Effector CD4-positive, alpha-beta T cell (primary cell): ENCODE data around the gene PPP1R17. TPM values are rescaled to one million over a fixed set of nuclear protein-coding genes. Genes with fewer than 3 reads are reported as not detected.

ENCODE experiments used
- DNase-seq: peaks from one replicate; pipeline ENCODE4 v3.0.0-alpha.2; 2020
- total RNA-seq: gene quantifications from one replicate; lab custom pipeline; 2026; lab: John Stamatoyannopoulos, UW

Gene PPP1R17
- total RNA-seq, result not detected

DNA sequence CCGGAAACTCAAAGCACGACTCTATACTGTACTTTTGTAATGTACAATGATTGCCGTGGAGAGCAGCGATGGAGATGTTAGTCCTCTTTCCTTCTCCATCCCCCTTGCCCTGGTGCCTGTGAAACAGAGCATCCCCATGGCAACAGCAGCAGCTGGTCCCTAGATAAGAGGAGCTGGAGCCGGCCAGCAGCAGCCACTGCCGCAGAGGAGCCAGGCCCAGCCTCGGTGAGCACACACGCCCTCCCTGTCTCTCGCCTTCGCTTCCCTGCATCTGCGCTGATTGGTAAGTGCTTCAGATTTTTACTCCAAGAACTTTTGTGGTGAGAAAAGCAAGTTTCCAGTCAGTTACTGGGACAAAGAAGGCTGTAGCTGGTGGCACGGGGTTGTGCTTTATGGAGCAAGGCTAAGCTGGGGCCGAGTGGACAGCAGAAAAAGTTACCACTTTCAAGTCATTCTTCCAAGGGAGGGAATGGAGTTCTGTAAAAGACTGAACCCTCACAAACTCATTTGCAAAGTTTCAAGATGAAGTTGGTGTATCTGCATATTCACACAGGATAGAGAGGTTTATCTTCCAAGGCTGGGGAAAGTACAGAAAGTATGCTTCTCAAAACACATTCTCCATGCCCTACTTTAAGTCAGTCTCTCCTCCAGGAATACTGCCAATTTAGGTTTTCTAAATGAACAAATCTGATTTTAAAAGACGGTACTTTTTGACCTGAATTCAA is at the start of gene PPP1R17:
Gene PPP1R17, plus strand, starts transcription at position 192 of the 725 bp plus-strand sequence. CDS start 5,227 bp downstream, outside the sequence.
- no peak for DNase-seq

DNA sequence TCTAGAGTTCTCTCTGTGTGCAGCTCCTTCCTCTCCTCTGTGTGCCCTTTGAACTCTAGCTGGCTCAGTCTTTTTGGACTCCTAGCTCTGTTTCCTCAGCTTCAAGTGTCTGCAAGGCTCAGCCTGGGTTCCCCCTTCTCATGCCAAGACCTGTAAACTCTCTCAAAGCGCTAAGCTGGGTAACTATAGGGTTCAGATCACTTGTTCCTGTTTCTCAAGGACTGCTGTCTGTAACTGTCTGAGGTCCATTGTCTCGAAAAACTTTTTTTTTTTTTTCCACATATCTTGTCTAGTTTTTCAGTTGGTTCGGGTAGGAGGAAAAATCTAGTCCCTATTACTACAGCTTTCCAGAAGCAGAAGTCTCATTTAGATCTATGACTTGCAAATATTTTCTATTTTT is 46.6 kb upstream of the PPP1R17 start:
- no peak for DNase-seq

DNA sequence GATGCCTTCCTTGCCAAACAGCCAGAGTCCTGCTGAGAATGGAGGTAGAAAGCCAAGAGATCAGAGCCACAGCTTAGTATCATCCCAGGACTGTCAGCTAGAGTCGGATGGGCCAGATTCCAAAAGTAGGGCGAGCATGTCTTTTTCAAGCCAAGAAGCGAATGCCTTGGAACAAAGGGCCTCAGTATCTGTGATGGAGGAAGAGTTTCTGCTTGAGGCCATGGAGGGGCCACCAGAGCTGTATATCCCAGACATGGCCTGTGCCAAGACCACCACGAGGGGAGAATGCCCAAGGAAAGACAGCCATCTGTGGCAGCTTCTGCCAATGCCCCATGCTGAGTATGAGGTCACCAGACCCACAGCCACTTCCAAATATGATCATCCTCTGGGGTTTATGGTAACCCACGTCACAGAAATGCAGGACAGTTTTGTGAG is 44.3 kb upstream of the PPP1R17 start:
- DNase-seq, result no peak

DNA sequence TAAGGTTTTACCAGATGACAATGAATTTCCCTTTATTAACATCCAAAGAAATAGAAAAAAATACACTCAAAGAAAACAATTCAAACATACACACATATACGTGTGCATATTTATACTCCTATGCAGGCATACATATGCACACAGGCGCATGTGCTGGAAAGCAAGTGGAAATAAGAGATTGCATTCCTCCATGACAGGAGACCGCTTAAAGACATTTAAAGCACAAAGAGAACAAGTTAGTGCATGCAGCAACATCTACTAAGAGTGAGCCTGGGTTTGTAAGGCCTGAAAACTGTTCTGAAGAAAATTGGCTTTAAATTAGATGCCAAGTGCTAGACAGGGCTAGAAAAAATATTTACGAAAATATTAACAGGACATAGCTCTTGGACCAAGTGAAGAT is 40.1 kb upstream of the PPP1R17 start:
- no peak for DNase-seq

DNA sequence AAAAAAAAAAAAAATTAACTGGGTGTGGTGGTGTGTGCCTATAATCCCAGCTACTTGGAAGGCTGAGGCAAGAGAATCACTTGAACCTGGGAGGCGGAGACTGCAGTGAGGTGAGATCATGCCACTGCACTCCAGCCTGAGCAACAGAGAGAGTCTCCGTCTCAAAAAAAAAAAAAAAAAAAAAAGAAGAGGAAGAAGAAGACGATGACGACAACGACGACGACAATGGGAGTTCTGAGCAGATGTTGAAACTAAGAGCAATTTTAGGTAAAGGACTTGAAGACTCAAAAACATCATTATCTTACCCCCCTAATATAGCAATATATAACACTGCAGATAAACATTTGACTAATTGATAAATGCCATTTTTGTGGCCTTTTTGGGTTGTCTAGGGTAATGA is 39.5 kb upstream of the PPP1R17 start:
- DNase-seq, result no peak

DNA sequence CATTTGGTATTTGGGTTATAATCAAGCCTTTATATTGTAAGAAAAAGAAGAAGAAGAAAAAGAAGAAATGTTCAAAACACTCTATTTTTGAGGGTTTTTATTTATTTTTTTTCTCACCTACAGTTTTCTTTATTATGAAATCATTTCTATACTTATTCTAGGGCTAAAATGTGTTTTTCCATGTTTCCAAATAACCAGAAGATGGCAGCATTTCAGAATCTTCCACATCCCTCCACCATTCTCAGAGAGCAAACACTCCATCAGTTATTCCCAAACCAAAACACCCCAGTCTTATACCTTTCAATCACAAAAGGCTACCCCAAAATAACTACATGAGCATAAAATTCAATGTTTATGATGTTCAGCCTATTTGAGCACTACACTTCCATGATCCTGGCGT is 38.7 kb upstream of the PPP1R17 start:
- DNase-seq, result no peak

DNA sequence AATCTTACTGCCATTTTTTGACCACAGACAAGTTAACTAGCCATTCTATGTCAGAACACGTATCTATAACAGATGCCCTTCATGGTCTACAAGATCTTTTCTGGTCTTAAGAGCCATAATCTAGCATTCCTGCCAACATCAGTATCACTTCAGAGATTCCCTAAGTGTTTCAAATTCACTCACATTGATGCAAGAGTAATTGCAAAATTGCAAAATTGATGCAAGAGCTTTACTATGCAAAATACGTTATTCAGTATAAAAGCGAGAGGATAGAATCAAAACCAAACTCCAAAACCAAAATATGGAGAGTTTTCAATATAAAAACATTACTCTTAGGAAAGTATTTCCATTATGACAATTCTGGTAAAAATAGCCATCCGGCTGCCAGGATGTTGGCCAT is 38.1 kb upstream of the PPP1R17 start:
- no peak for DNase-seq

DNA sequence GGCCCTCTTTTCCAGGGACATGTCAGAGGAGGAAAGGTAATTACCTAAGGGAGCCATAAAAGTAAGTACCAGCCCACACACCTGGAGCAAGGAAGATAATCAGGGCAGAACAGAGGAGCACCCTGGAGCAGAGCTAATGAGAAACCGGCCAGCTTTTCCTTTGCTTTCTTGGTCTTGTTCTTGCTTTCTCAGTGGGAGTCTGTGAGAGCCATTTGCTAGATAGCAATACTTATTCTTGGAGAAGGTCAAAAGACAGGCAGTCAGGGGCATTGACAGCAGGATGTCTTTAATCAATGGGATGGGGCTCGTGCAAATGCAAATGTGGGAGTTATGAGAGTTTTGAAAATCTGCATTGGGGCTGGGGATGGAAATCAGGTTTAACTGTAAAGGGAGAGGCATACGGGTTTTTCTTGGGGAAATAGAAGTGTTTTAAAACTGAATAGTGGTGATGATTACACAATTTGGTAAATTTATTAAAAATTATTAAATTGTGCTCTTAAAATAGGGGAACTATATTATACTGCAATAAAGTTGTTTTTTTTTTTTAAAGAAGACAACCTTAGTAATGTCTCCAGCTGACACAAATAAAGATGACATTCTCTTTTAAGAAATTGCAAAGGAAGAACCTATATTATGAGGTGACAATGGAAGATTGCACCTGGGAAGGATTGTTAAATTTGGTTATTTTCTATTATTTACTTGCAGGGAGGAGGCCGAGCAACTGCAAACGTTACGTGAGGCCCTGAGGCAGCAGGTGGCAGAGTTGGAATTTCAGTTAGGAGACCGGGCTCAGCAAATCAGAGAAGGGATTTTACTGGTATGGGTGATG is 35.6 kb upstream of the PPP1R17 start:
- DNase-seq, result no peak

DNA sequence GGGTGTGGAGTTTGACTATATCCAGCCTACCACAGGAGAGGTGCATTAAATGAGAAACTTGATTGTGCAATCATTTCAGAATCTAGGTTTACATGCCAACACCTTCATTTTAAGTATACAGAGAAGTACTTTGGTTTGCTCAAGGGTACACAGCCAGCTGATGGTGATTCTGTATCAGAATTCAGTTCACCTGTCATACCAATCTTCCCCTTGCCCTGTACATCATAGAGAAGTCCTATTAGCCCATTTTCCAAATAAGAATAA is 35.0 kb upstream of the PPP1R17 start:
- DNase-seq, result no peak

DNA sequence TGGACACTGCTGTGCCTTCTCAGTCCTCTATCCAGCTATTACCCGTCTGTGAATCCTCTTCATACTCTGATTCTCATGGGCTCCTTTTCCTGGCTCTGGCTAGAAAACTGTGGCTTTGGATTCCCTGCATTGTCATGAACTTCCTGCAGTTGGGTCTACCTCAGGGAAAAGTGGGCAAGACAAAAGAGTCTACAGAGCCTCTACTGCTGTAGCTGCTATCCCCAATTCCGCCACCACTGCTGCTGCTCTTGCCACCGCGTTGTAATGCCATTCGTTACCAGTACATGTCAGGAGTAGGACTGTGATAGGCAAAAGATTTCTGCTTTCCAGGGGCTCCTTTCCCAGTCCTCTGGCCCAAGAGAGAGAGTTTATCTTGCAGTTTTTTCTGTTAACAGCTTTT is 23.9 kb upstream of the PPP1R17 start:
- DNase-seq, result no peak

DNA sequence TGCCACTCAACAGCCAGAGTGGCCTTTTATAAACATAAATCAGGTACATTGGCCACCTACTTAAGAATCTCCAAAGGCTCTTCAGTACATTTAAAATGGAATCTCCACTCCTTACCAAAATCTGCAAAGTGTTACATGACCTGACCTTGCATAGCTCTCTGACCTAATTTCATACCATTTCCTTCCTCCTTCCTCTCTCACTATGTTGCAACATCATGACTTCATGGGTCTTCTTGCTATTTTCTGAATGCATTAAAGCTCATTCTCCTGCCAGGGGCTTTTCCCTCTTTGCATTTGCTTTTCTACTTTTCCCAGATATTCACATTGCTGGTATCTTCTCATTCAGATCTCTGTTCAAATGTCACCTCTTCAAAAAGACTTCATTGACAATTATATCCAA is 22.1 kb upstream of the PPP1R17 start:
- DNase-seq, result no peak

DNA sequence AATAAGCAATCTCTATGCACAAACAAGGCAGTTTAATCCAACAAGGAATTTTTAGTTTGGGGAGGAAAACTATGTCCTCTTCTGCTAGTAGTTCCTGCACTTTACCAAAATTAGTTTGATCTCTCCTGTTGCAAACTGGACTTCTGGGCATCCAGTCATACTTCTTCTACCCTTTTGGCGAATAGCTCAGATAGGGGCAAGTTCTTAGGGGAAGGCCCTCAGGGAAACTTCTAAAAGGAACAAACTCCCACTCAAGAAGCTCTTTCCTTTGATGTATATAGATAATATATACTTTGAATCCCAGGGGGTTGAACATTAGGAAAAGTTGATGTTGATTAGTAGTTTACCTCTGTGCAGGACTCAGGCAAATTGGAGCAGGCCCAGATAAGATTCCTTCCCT is 21.5 kb upstream of the PPP1R17 start:
- no peak for DNase-seq

DNA sequence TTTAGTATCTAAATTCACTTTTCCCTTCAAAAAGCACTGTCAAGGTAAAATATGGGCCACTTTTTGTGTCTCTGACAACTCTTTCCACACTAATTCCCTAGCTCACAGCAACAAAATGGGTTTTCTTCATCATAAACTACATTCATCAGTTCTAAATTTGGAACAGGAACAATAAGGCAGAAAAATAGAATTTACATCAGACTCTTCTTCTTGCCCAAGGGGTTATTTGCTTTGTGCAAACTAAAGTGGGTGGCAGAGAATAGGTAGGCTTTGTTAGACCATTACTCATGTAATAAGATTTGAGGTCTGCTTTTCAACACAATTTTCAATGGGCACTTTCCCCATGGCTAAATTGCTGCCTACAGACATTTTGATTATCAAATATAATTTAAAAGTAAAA is 17.6 kb upstream of the PPP1R17 start:
- DNase-seq, result no peak

DNA sequence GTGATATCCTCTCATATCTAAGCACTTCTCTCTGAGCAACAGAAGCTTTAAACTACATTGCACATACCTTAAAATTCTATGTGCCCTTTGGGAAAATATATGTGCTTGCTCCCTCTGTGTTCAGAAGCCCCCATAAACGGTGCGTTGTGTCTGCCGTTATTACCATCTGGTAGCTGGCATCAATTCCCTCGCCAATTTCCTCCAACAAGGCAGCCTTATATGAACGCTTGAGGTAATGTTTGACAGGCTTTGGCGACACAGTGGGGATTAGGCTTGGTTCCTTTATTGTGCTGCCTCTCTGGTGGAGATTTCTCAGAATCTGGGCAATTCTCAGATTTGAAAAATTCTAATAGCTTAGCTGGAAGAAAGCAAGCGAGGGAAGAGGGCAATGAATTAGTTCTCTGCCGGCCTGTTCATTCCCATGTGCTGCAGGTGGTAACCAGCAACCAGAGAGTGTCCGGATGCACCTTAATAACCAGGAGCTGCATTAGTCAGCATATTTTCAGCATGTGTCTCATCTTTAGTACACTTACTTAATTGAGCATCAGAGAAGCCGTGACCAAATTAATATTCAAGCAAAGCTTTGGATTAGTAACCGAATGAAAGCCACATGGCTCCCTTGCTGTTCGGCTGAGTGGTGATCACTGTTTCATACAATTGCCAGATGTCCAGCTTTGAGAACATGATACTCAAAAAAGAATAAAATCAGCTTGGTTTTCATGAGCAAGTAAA is 7.3 kb upstream of the PPP1R17 start:
- no peak for DNase-seq

DNA sequence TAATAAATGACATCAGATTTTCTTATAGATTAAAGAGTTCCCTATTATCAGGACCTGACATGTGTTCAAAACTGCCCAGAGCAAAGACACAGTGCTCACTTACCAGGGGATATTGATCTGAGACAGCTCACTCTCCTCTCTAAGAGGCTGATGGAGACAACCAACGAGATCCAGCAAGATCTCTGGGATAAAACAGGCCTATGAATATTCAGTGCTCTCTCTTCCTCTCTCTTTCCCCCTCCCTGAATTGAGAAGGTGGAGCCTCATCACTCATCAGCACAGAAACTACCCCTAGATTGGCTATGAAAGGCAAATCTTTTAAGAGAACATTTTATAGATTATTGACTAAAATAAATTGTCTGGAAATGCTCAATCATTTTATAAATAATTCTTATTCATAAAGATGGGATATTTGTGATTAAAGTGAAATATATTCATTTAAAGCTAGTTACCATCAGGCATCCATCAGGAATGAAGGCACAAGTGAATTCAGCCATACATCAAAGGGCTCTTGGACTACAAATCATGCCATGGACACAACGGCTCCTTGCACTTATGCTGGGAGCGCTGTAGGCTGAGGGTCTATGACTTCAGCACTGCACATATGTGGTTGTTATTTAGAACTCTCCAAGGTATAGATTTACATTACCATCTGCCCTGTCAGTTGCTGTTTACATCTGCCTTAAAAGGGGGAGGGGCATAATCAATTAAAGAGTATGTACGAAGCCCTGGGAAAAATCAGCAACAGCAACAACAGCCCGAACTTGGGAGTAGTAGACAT is 3.4 kb upstream of the PPP1R17 start:
- no peak for DNase-seq

DNA sequence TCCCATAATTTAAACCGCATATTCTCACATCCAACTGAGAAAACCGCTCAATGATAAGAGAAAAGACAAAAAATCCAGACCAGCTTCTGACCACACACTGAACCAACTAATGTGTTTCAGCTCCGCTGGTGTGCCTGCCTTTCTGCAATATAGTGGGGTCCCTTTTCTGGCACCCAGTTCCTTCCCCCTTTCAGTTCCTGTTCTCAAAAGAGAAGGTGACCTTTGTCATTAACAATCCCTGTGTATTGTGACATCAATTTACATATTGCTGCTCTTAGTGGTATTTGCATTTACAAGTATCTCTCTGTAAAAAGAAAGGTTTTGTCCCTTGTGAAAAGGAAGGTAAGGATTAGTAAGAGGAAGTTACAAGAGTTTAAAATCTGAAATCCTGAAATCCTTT is 1.4 kb downstream of the PPP1R17 start:
- no peak for DNase-seq

DNA sequence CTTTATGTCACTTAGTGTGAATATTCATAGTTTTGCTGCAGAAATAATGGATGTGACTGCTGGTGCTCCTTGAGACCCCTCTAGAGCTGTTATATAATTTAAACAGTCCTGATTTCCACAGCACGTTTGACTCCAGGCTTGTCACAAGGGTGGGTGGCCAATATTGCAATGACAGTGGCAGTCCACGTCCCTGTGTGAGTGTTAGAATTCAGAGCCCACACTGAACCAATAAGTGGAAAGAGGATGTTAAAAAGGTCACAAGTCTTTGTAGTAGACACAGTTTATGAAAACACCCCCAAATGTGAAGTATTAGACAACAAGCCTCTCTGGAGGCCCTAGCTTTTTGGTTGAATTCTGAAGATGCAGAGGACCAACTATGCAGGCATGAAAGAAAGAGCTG is 2.0 kb downstream of the PPP1R17 start:
- DNase-seq, result no peak

DNA sequence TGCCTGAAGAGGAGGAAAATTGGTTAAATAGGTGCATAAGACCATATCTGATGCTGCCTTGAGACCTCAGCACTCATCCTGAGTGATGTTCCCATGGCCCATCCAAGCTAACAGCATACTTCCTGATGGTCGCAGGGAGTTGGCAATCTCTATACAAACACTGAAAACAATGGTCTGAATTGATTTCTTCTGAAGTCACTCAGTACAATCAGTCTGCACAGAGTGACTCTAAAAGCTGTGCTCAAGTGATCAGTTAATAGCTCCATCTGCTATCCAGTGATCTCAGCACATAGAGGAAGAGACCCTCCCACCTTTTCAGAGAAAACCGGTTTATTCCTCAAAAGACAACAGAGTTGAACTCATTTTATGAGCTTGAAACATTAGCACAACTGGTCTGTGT is 3.9 kb downstream of the PPP1R17 start:
- DNase-seq, result no peak

DNA sequence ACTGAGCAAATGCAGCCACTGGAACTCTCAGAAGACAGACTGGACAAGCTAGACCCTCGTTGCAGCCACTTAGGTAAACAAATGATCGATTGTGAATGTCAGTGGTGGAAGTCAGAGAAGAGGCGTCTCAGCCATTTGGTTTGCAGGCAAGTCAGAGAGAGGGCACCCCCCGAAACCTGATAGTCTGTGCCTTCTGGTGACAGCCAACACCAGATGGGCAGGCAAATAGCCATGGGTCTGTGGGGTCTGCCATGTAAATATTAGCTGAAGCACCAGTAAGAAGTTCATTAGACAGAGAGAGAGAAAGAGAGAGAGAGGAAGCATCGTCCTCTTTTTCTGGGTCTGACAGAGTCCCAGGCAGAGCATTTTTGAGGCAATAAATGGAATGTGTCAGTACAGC is 5.4 kb downstream of the PPP1R17 start:
- DNase-seq, result no peak

DNA sequence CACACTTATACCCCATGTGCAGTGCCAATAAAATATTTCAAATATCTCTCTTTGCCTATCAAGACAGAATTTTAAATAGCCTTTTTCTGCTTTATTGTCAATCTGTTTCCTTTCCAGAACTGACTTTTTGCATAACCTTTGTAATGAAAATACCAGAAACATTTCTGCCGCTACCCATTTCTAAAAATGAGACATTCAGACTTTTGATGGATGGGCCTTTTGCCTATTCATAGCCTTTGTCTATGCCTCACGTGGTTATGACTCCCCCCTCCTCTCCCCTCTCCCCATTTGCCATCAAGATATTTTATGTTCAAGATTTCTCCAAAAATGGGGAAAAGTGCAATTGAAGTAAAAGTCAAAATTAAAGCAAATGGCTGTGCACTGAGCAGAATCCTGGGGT is 5.9 kb downstream of the PPP1R17 start:
- DNase-seq, result no peak

DNA sequence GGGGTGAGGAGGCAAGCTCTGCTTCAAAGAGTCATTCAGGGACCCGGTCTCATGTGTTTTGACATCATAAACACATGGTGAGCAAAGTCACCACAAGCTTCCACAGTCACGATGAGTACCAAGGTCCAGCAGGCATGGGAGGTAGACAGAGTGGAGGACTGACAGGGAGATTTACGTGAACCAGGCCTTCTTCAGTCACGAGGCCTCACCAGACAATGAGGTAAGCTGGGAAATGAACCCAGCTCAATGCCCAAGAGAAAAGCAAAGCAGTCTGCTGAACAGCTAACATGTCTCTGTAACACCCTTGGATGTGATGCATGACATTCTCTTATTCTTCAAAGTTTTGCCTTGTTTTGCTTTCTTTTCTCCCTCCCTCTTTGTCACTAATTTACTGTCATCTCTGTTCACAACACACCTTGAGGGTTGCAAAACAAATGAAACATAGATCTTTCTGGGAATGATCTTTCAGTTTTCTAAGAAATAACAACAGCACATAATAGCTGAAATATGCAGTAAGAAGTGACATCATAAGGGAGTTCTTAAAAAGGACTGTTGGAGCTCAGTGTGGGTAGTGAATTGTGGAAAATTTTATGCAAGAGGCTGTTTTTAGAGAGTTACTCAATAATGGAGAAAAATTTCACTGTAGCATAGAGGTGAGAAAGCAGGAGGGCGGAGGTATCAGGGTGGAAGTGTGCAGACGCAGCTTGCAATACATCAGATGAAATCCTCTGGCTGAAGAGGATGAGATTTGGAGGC is 9.0 kb downstream of the PPP1R17 start:
- DNase-seq, result no peak

DNA sequence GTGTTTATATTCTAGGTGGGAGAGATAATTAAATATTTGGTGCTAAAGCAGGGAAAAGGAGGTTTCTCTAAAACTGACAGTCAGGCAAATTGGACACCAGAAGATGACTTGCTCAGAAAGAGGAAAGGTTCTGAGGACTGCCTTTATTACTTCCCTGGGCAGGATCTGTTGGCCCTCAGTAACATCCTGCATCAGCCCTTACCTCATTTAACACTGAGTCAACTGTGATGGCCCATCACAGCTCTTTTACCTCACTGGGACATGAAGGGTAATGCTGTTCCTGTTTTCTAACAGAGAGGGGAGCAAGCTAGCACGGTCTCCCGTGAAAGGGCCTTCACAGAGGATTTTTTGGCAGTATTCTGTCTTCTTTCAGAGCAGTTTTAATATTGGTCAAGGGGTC is 12.0 kb downstream of the PPP1R17 start:
- no peak for DNase-seq
